Ishikawa (cell line): Measurements from ENCODE around the gene PINK1.

Experiments
- CEBPB ChIP-seq: IDR thresholded peaks from 2 replicates; pipeline ENCODE4 v1.6.1; 2012
- CREB1 ChIP-seq: IDR thresholded peaks from 2 replicates; pipeline ENCODE4 v1.6.1; 2012; ENCODE audit warnings: low read depth
- EGR1 ChIP-seq: IDR thresholded peaks from 2 replicates; pipeline ENCODE4 v1.6.1; 2012
- EP300 ChIP-seq: IDR thresholded peaks from 2 replicates; pipeline ENCODE4 v1.6.1; 2012; ENCODE audit warnings: borderline replicate concordance
- FOXM1 ChIP-seq: IDR thresholded peaks from 2 replicates; pipeline ENCODE4 v1.6.1; 2012; ENCODE audit warnings: low read depth, borderline replicate concordance
- NFIC ChIP-seq: IDR thresholded peaks from 2 replicates; pipeline ENCODE4 v1.6.1; 2012
- RAD21 ChIP-seq: IDR thresholded peaks from 2 replicates; pipeline ENCODE4 v1.6.1; 2012; ENCODE audit warnings: low read depth
- TAF1 ChIP-seq: IDR thresholded peaks from 2 replicates; pipeline ENCODE4 v1.6.1; 2012; ENCODE audit warnings: low read depth, mild to moderate bottlenecking
- TCF12 ChIP-seq: IDR thresholded peaks from 2 replicates; pipeline ENCODE4 v1.6.1; 2012; ENCODE audit warnings: low read depth
- TEAD4 ChIP-seq: IDR thresholded peaks from 2 replicates; pipeline ENCODE4 v1.6.1; 2012
- YY1 ChIP-seq: IDR thresholded peaks from 2 replicates; pipeline ENCODE4 v1.6.1; 2012; ENCODE audit warnings: low read depth
- ZBTB7A ChIP-seq: IDR thresholded peaks from 2 replicates; pipeline ENCODE4 v1.6.1; 2012; ENCODE audit warnings: low read depth
- TF ChIP-seq, protein P1 (sequence below): IDR thresholded peaks from 2 replicates; pipeline ENCODE4 v1.6.1; 2012; ENCODE audit warnings: low read depth, mild to moderate bottlenecking
- TF ChIP-seq, protein P2 (sequence below): IDR thresholded peaks from 2 replicates; pipeline ENCODE4 v1.6.1; 2012
- TF ChIP-seq, protein P3 (sequence below): IDR thresholded peaks from 2 replicates; pipeline ENCODE4 v1.6.1; 2012

PINK1 gene

DNA sequence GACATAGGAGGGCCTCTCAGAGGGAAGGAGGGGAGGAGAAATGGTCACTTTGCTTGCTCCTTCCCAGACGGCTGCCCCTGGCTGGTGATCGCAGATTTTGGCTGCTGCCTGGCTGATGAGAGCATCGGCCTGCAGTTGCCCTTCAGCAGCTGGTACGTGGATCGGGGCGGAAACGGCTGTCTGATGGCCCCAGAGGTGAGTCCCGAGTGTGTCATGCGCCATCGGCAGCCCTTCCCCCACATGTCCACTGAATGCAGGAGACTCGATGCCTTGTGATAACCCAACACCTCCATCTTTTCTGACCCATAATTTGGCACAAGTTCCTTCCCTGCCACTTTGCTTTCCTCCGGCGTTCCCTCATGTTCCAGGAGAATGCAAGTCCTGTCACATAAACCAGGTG, 15.2 kb downstream of the PINK1 start:
- TF ChIP-seq RAD21 (no peak), EP300 (no peak), TEAD4 (no peak), TCF12 (no peak), EGR1 (no peak), NFIC (no peak), ZBTB7A (no peak), YY1 (no peak)
- TF ChIP-seq, protein P1, sequence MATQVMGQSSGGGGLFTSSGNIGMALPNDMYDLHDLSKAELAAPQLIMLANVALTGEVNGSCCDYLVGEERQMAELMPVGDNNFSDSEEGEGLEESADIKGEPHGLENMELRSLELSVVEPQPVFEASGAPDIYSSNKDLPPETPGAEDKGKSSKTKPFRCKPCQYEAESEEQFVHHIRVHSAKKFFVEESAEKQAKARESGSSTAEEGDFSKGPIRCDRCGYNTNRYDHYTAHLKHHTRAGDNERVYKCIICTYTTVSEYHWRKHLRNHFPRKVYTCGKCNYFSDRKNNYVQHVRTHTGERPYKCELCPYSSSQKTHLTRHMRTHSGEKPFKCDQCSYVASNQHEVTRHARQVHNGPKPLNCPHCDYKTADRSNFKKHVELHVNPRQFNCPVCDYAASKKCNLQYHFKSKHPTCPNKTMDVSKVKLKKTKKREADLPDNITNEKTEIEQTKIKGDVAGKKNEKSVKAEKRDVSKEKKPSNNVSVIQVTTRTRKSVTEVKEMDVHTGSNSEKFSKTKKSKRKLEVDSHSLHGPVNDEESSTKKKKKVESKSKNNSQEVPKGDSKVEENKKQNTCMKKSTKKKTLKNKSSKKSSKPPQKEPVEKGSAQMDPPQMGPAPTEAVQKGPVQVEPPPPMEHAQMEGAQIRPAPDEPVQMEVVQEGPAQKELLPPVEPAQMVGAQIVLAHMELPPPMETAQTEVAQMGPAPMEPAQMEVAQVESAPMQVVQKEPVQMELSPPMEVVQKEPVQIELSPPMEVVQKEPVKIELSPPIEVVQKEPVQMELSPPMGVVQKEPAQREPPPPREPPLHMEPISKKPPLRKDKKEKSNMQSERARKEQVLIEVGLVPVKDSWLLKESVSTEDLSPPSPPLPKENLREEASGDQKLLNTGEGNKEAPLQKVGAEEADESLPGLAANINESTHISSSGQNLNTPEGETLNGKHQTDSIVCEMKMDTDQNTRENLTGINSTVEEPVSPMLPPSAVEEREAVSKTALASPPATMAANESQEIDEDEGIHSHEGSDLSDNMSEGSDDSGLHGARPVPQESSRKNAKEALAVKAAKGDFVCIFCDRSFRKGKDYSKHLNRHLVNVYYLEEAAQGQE, result no peak

DNA sequence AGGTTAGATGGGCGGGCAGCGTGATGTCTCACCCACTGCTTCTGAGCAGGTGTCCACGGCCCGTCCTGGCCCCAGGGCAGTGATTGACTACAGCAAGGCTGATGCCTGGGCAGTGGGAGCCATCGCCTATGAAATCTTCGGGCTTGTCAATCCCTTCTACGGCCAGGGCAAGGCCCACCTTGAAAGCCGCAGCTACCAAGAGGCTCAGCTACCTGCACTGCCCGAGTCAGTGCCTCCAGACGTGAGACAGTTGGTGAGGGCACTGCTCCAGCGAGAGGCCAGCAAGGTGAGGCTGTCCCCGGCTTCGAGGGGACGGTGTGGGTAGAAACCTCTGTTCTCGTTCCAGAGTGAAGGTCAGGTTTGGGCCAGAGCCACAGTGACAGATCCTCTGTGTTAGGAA, 15.7 kb downstream of the PINK1 start:
- no peak for TF ChIP-seq EGR1
- no peak for TF ChIP-seq TEAD4
- no peak for TF ChIP-seq NFIC
- no peak for TF ChIP-seq FOXM1
- no peak for TF ChIP-seq ZBTB7A
- TF ChIP-seq, protein P1, result no peak
- TF ChIP-seq EP300, result no peak
- TF ChIP-seq, protein P2, sequence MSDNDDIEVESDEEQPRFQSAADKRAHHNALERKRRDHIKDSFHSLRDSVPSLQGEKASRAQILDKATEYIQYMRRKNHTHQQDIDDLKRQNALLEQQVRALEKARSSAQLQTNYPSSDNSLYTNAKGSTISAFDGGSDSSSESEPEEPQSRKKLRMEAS, result no peak
- TF ChIP-seq RAD21, result no peak

DNA sequence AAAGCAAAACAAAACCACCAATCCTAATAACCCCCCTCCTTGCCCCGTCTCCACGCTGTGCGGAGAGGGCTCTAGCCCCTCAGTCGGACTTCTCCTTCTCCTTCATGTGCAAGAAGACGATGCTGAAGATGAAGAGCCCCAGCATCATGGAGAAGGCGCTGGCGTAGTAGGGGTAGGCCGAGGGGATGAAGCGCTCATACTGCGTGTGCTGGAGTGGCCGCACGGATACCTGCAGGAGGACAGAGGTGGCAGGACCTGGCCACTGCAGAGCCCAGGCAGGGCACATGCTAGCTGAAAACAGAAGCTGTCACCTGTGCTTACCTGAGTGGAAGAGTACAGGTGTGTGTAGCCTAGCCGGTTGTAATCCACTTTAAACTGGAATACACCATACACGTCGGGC, 19.0 kb downstream of the PINK1 start:
- TF ChIP-seq, protein P1, result no peak
- TF ChIP-seq TAF1, result no peak

DNA sequence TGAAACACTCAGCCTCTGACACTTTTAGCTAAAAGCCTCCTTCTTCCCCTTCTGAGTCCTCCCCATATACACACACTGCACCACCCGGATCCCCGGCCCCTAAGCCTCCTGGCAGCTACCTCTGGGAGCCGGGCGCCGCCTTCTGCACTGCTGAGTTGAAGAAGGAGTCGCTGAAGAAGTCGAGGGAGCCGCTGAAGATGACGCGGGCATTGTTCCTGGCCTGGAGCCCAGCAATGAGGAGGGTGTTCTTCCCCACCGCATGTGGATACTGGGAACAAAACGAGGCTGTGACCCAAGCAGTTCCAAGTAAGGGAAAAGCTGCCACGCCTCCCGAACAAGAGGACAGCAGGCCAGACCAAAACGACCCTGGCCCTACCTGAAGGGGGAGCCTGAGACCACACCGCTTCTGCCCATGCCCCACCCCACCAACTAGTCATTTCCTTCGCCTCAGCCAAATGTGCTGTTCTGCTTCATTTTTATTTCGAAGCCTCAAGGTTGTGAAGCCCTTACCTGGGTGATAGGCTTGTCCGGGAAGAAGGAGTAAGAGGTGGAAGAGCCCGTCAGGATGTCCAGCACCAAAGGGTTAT, 20.9 kb downstream of the PINK1 start:
- TF ChIP-seq, protein P2, result no peak
- TF ChIP-seq TEAD4, result no peak
- TF ChIP-seq ZBTB7A, result no peak
- TF ChIP-seq, protein P3, sequence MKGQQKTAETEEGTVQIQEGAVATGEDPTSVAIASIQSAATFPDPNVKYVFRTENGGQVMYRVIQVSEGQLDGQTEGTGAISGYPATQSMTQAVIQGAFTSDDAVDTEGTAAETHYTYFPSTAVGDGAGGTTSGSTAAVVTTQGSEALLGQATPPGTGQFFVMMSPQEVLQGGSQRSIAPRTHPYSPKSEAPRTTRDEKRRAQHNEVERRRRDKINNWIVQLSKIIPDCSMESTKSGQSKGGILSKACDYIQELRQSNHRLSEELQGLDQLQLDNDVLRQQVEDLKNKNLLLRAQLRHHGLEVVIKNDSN, result no peak
- no peak for TF ChIP-seq EP300
- TF ChIP-seq NFIC, result no peak
- TF ChIP-seq, protein P1, result no peak
- TF ChIP-seq CEBPB, result no peak
- no peak for TF ChIP-seq CREB1
- no peak for TF ChIP-seq TCF12
